Kidney (tissue), 22 donors: ENCODE results near the gene DYNLT4. TPM values are rescaled to one million over a fixed set of nuclear protein-coding genes. Genes with fewer than 3 reads are reported as not detected.
A peak's percentile ranks its signal among the peaks of the same experiment; 100 is the strongest.

Experiments
- DNase-seq, 5 donors: peaks; one replicate each; pipeline ENCODE4 v3.0.0-alpha.2; 2013 to 2020
- FAIRE-seq: peaks from 2 replicates; lab custom pipeline; 2012; peaks lifted over from hg19 to GRCh38; lab: Jason Lieb, UNC
- H3K27ac ChIP-seq, 2 donors: one replicate each; pipeline ENCODE4 v1.7.0; 2013; ENCODE audit warnings: low read depth in 2 of 2, low read length in 2 of 2, inconsistent platforms in 1 of 2
- H3K27me3 ChIP-seq: one replicate; pipeline ENCODE4 v1.7.1; 2013; ENCODE audit warnings: low read length, inconsistent platforms; ENCODE audit not compliant: control insufficient read depth, insufficient read depth
- H3K36me3 ChIP-seq, 3 donors: one replicate each; pipeline versions ENCODE4 v1.7.0 to v1.7.1; 2013; ENCODE audit warnings: low read length in 3 of 3, control low read depth in 1 of 3, inconsistent platforms in 1 of 3; ENCODE audit not compliant: insufficient read depth in 3 of 3, control insufficient read depth in 2 of 3
- H3K4me1 ChIP-seq, 3 donors: one replicate each; pipeline versions ENCODE4 v1.7.0 to v1.7.1; 2013; ENCODE audit warnings: low read length in 3 of 3, inconsistent platforms in 1 of 3, low read depth in 1 of 3; ENCODE audit not compliant: control insufficient read depth in 2 of 3, insufficient read depth in 2 of 3
- H3K4me3 ChIP-seq, 3 donors: one replicate each; pipeline versions ENCODE4 v1.7.0 to v1.8.1; 2013; ENCODE audit warnings: low read length in 3 of 3, control low read depth in 1 of 3, inconsistent platforms in 1 of 3
- H3K9ac ChIP-seq, 3 donors: one replicate each; pipeline versions ENCODE4 v1.7.0 to v1.7.1; 2013; ENCODE audit warnings: low read length in 3 of 3, control low read depth in 1 of 3, inconsistent platforms in 1 of 3
- H3K9me3 ChIP-seq, 3 donors: one replicate each; pipeline versions ENCODE4 v1.7.0 to v1.7.1; 2013; ENCODE audit warnings: low read length in 3 of 3, control low read depth in 1 of 3, inconsistent platforms in 1 of 3; ENCODE audit not compliant: control insufficient read depth in 2 of 3, insufficient read depth in 1 of 3
- intact Hi-C: fragments of 100-400 bp; cut with DNase I; formaldehyde crosslinking; loops from one replicate; pipeline ENCODE4 v1.11.1; 2022
- long read RNA-seq, 10 donors: library from polyadenylated mRNA in 1 of 10; unstranded in 1 of 10; transcript quantifications; one replicate each; pipeline ENCODE4 v2.0.0 and lab custom pipeline, GENCODE V29; 2021 to 2026
- polyA plus RNA-seq: library from polyadenylated mRNA; stranded (reverse); fragments of 350-450 nt; fragmentation: Illumina TruSeq; extraction: RNeasy Lipid Tissue Mini Kit (QIAGEN cat#74804); gene quantifications from one replicate; pipeline ENCODE4 v1.2.3, GENCODE V29; 2014; ENCODE audit warnings: low read depth, low replicate concordance; ENCODE audit not compliant: insufficient read depth
- total RNA-seq: library from RNA; stranded (reverse); fragmentation: NEBNext Ultra II Directional; extraction: Animal tissue kit (Norgen Biotek cat#: 25700); gene quantifications from one replicate; pipeline ENCODE4 v1.2.1, GENCODE V29; 2021
- TF ChIP-seq, protein P1 (sequence below): IDR thresholded peaks from 3 replicates; pipeline ENCODE4 v1.5.1; 2012; ENCODE audit warnings: mild to moderate bottlenecking, moderate library complexity, borderline replicate concordance; ENCODE audit not compliant: insufficient read depth; ENCODE audit errors: extremely low read depth
- donor health status: control.
- donor health status: control.
- donor health status: control.
- donor health status: control.
- donor health status: control.
- donor health status: DM: yes; HTN: yes; CAD: no.
- donor health status: Normal renal cell carcinoma (clear cell type).

DYNLT4 gene
- total RNA-seq, result 1.2 TPM
- polyA plus RNA-seq, result not detected
- long read RNA-seq, donor 1, transcript TCTEX1D4-201 (1 exons, 763 nt), result major isoform, 5 of 5 reads
- long read RNA-seq, donor 1, partial matches to known transcripts, result 0 of 5 reads
- long read RNA-seq, donor 1, other reads (novel, unspliced or antisense), result 0 of 5 reads
- long read RNA-seq, donor 2, partial matches to known transcripts, result 0 of 2 reads
- long read RNA-seq, donor 2, other reads (novel, unspliced or antisense), result 0 of 2 reads
- long read RNA-seq, donor 3, transcript TCTEX1D4-201 (1 exons, 763 nt), result major isoform, 9 of 9 reads
- long read RNA-seq, donor 3, partial matches to known transcripts, result 0 of 9 reads
- long read RNA-seq, donor 3, other reads (novel, unspliced or antisense), result 0 of 9 reads
- long read RNA-seq, donor 4, partial matches to known transcripts, result 0 of 3 reads
- long read RNA-seq, donor 4, other reads (novel, unspliced or antisense), result 0 of 3 reads
- long read RNA-seq, donor 5, partial matches to known transcripts, result 0 of 1 reads
- long read RNA-seq, donor 5, other reads (novel, unspliced or antisense), result 0 of 1 reads
- long read RNA-seq, donor 6, partial matches to known transcripts, result 0 of 1 reads
- long read RNA-seq, donor 6, other reads (novel, unspliced or antisense), result 0 of 1 reads
- long read RNA-seq, donor 7, partial matches to known transcripts, result 0 of 1 reads
- long read RNA-seq, donor 7, other reads (novel, unspliced or antisense), result 0 of 1 reads
- long read RNA-seq, donor 8, transcript TCTEX1D4-201 (1 exons, 763 nt), result major isoform, 6 of 6 reads
- long read RNA-seq, donor 8, partial matches to known transcripts, result 0 of 6 reads
- long read RNA-seq, donor 8, other reads (novel, unspliced or antisense), result 0 of 6 reads
- long read RNA-seq, donor 9, partial matches to known transcripts, result 0 of 3 reads
- long read RNA-seq, donor 9, other reads (novel, unspliced or antisense), result 0 of 3 reads
- long read RNA-seq, donor 10, partial matches to known transcripts, result 0 of 3 reads
- long read RNA-seq, donor 10, other reads (novel, unspliced or antisense), result 0 of 3 reads

- H3K9me3 ChIP-seq, result no peaks in the 10 kb centered on the region
- DNase-seq, result no peak
- H3K27me3 ChIP-seq, result no peaks in the 10 kb centered on the region
- TF ChIP-seq, protein P1, sequence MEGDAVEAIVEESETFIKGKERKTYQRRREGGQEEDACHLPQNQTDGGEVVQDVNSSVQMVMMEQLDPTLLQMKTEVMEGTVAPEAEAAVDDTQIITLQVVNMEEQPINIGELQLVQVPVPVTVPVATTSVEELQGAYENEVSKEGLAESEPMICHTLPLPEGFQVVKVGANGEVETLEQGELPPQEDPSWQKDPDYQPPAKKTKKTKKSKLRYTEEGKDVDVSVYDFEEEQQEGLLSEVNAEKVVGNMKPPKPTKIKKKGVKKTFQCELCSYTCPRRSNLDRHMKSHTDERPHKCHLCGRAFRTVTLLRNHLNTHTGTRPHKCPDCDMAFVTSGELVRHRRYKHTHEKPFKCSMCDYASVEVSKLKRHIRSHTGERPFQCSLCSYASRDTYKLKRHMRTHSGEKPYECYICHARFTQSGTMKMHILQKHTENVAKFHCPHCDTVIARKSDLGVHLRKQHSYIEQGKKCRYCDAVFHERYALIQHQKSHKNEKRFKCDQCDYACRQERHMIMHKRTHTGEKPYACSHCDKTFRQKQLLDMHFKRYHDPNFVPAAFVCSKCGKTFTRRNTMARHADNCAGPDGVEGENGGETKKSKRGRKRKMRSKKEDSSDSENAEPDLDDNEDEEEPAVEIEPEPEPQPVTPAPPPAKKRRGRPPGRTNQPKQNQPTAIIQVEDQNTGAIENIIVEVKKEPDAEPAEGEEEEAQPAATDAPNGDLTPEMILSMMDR, result no peak
- H3K27ac ChIP-seq, result peak within 1 kb of the TSS; percentile 98 to 100
- no peak for FAIRE-seq
- peak within 1 kb of the TSS in 2 of 3 donors; percentile 50 to 97 for H3K9ac ChIP-seq
- peaks cover 23 to 52% (median 39%) of the 10 kb centered on the region in 3 donors for H3K4me1 ChIP-seq
- H3K36me3 ChIP-seq, result peaks cover 0 to 8% (median 4%) of the 10 kb centered on the region in 3 donors
- peak within 1 kb of the TSS in 1 of 3 donors; percentile 41 for H3K4me3 ChIP-seq
- intact Hi-C loops, result no loop called here
Measured at GRCh38 chr1:44806704-44807363, at the start of gene DYNLT4. Gene DYNLT4 (minus strand): TSS chr1:44807351. CDS start chr1:44806668, 683 bp downstream.

DNA sequence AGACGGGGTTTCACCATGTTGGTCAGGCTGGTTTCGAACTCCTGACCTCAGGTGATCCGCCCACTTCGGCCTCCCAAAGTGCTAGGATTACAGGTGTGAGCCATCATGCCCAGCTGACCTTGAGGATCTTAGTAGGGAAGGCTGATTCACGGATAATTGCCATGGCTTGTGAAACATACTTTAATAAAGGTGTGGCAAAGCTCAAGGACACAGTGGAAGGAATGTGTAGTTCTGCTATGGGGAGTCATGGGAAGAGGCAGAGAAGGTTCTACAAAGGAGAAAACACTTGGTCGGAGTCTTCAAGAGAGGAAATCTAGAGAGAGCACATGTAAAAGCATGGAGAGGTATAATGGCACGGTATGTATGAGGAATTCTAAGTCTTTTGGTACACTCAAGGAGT lies 48.6 kb upstream of the DYNLT4 start:
- Histone ChIP-seq H3K36me3 (no peaks in the 10 kb centered on the region), H3K27me3 (no peaks in the 10 kb centered on the region), H3K9me3 (no peaks in the 10 kb centered on the region), H3K27ac (no peak overlapping the region), H3K4me3 (no peak overlapping the region), H3K4me1 (no peaks in the 10 kb centered on the region), H3K9ac (no peak overlapping the region)
- TF ChIP-seq, protein P1, result no peak
- DNase-seq (no peak), FAIRE-seq (no peak)
- intact Hi-C loops, result no loop called here

GRCh38 chr1:44854970-44855369 lies 47.8 kb upstream of the DYNLT4 start:
- TF ChIP-seq, protein P1, result no peak
- intact Hi-C loops, result no loop called here

More at GRCh38 chr1:44854970-44855369, 47.8 kb upstream of the DYNLT4 start:
- H3K4me1 ChIP-seq, result no peaks in the 10 kb centered on the region
- H3K27me3 ChIP-seq, result no peaks in the 10 kb centered on the region
- DNase-seq (no peak), FAIRE-seq (no peak)
- H3K4me3 ChIP-seq, result no peak overlapping the region
- no peak overlapping the region for H3K27ac ChIP-seq
- no peaks in the 10 kb centered on the region for H3K36me3 ChIP-seq
- H3K9ac ChIP-seq, result no peak overlapping the region
- H3K9me3 ChIP-seq, result no peaks in the 10 kb centered on the region
